GM13976 (cell line): Measurements from ENCODE around the gene DPH6.
A peak's percentile ranks its signal among the peaks of the same experiment; 100 is the strongest.

ENCODE experiments used
- DNase-seq: peaks from one replicate; pipeline ENCODE4 v3.0.0; 2012; ENCODE audit warnings: low spot score
- CTCF ChIP-seq: IDR thresholded peaks from 2 replicates; pipeline ENCODE4 v1.5.1; 2012; ENCODE audit warnings: borderline replicate concordance, mild to moderate bottlenecking; ENCODE audit not compliant: insufficient read depth; ENCODE audit errors: extremely low read depth, missing control alignments, control extremely low read depth
- in situ Hi-C: fragments of 300-500 bp; cut with MboI; formaldehyde crosslinking; loops from one replicate; pipeline ENCODE4 v1.12.0; 2022; ENCODE audit warnings: low sequenced_read_pairs, mixed read lengths, inconsistent platforms; ENCODE audit not compliant: unreplicated experiment

Gene DPH6

DNA sequence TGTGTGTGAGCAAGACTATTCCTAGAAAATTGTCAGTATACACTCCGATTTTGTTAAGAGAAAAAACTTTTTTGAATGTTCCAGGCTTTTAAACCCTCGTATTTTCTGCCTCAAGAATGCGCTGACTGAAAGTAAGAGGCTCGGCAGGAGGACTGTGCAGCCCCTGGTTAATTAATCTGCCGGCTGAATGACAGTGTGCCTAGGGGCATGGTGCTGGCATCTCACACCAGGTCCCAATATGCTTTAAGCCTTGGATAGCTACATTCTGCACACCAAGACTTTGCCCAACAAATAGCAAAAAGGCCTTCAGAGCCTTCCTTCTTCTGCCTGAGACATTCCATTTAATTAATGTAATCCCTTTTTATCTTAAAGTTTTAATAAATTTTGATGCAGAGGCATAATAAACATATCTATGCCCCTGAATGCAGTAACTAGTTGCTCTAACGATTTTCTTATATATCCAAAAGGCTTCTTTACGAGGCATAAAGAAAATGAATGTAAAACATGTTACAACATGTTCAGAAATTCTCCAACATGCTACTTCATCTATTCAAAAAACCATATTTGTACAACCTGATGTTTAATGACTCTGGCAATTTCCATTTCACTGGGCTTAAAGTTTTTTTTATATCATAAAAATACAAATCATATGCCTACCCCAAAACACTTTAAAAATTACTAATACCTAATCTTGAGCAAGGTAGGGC is 37.9 kb downstream of the DPH6 start:
- TF ChIP-seq CTCF = no peak
- in situ Hi-C loops = loop anchor here (25.0 kb wide), 1 partner anchor 1604 kb away; the partner anchor contains the start of gene MEIS2
- no peak for DNase-seq

- no peak for DNase-seq
- no peak for TF ChIP-seq CTCF
- in situ Hi-C loops = loop anchor here (25.0 kb wide), 1 partner anchor 1606 kb away; the partner anchor contains the start of gene MEIS2
Observed at GRCh38 chr15:35506272-35506870, 39.6 kb downstream of the DPH6 start.

DNA sequence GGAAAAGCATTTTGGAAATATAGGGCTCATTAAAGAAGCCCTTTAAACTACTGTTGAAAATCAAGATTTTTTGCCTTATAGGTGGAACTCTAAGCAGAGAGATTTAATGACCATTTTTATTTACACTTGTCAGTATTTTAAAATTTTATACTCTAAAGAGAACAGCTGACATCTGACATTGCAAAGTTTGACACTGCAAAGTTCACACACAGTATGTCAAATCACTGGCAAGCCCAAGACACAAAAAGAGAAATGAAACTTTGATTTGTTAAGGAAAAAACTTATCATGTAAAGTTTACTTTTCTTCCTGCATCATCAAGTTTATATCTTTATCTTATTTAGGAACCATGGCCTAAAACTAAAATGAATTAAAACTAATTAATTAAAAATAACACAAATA is 40.2 kb downstream of the DPH6 start:
- no peak for TF ChIP-seq CTCF
- in situ Hi-C loops = loop anchor here (25.0 kb wide), 1 partner anchor 1606 kb away; the partner anchor contains the start of gene MEIS2
- DNase-seq = no peak

- in situ Hi-C loops = loop anchor here (25.0 kb wide), 1 partner anchor 1607 kb away; the partner anchor contains the start of gene MEIS2
- no peak for TF ChIP-seq CTCF
- no peak for DNase-seq
Observed at GRCh38 chr15:35505141-35505540, 40.8 kb downstream of the DPH6 start.

GRCh38 chr15:35499723-35500122 is 46.2 kb downstream of the DPH6 start:
- in situ Hi-C loops = loop anchor here (25.0 kb wide), 1 partner anchor 1613 kb away; the partner anchor contains the start of gene MEIS2
- no peak for DNase-seq
- no peak for TF ChIP-seq CTCF

GRCh38 chr15:35496585-35496984 is 49.4 kb downstream of the DPH6 start:
- TF ChIP-seq CTCF = no peak
- DNase-seq = peak; percentile 10
- in situ Hi-C loops = no loop called here
